GM13976 (cell line): ENCODE data around the gene NBEAL1.

Experiments
- DNase-seq: peaks from one replicate; pipeline ENCODE4 v3.0.0; 2012; ENCODE audit warnings: low spot score
- CTCF ChIP-seq: IDR thresholded peaks from 2 replicates; pipeline ENCODE4 v1.5.1; 2012; ENCODE audit warnings: borderline replicate concordance, mild to moderate bottlenecking; ENCODE audit not compliant: insufficient read depth; ENCODE audit errors: extremely low read depth, missing control alignments, control extremely low read depth
- in situ Hi-C: fragments of 300-500 bp; cut with MboI; formaldehyde crosslinking; loops from one replicate; pipeline ENCODE4 v1.12.0; 2022; ENCODE audit warnings: low sequenced_read_pairs, mixed read lengths, inconsistent platforms; ENCODE audit not compliant: unreplicated experiment

Gene NBEAL1

GRCh38 chr2:203021991-203022390 lies 7.3 kb downstream of the NBEAL1 start:
- TF ChIP-seq CTCF = no peak
- no peak for DNase-seq
- in situ Hi-C loops = no loop called here

GRCh38 chr2:203022751-203023150 lies 8.1 kb downstream of the NBEAL1 start:
- no peak for TF ChIP-seq CTCF
- DNase-seq = no peak
- in situ Hi-C loops = no loop called here

GRCh38 chr2:203025592-203025991 lies 10.9 kb downstream of the NBEAL1 start:
- no peak for DNase-seq
- in situ Hi-C loops = no loop called here

GRCh38 chr2:203030545-203030944 lies 15.9 kb downstream of the NBEAL1 start:
- no peak for DNase-seq
- in situ Hi-C loops = no loop called here
- TF ChIP-seq CTCF = no peak

More at GRCh38 chr2:203025592-203025991, 10.9 kb downstream of the NBEAL1 start:
- no peak for TF ChIP-seq CTCF

- in situ Hi-C loops = no loop called here
- TF ChIP-seq CTCF = no peak
- DNase-seq = no peak
Measured at GRCh38 chr2:203030991-203031390, 16.3 kb downstream of the NBEAL1 start.

GRCh38 chr2:203033395-203033794 lies 18.7 kb downstream of the NBEAL1 start:
- in situ Hi-C loops = no loop called here
- no peak for DNase-seq
- TF ChIP-seq CTCF = no peak
